Mesenteric fat pad (tissue), 1 donor: ENCODE results near the gene NEU2. TPM values are rescaled to one million over a fixed set of nuclear protein-coding genes. Genes with fewer than 3 reads are reported as not detected.

Experiments used
- DNase-seq: peaks from one replicate; pipeline ENCODE4 v3.0.0-alpha.2; 2020; ENCODE audit warnings: low spot score
- total RNA-seq: library from RNA; stranded (reverse); fragmentation: NEBNext Ultra II Directional; extraction: Animal tissue kit (Norgen Biotek cat#: 25700); gene quantifications from one replicate; pipeline ENCODE4 v1.2.1, GENCODE V29; 2021
- donor health status: DM: yes; HTN: yes; CAD: no.

The NEU2 gene
- total RNA-seq, 1 donor from 2014 or later = not detected

DNA sequence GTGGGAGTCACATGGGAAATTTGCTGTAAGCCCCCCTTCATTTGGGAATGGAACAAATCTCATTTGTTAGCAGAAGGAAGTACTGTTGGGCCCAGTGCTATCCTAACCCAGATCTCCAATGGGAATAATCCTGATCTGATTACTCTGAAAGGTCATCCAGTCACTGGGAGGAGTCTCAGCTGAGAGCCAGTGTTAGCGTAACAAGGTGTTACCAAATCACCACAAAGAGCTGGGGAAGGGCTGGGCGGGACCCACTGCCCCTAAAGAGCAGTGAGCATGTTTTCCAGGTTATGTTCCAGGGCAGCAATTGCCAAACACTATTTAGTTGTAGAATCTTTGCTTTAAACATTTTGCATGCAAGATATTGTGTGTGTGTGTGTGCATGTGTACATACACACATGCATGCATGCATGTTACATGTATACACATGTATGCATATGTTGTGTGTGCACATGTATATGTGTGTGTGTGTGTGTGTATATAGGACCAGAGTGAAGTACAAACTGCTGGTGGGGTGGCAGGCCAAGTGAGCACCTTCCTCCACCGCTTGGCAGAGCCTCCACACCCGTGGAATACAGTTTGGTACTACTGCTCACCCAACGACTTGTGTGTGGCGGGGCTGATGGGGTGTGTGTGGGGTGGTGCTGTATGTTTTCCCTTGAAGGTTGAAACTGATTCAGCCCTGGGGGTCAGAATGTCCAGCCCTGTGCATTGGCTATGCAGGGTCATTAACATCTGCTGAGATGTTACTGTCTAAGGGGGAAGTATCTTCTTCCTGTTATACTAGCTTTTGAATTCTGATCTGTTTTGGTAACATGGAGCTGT lies 42.9 kb downstream of the NEU2 start:
- peak; percentile 69 for DNase-seq

DNA sequence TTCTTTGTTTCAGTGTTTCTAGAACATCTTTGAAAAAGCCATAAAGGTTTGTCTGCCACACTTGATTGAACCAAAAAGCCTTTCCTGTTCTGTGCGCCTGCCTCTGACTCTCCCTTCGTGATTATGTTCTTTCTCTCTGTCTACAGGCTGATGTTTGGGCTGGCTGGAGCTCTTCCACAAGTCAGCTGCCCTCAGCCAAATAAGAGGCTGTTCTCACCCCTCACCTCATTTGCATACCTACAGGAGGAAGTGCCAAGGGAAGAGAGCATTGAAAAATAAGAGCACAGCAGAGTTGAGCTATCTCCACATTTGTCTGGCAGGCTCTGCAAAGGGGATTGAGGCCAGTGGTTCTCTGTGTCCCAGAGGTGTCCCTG lies 43.5 kb downstream of the NEU2 start:
- no peak for DNase-seq

DNA sequence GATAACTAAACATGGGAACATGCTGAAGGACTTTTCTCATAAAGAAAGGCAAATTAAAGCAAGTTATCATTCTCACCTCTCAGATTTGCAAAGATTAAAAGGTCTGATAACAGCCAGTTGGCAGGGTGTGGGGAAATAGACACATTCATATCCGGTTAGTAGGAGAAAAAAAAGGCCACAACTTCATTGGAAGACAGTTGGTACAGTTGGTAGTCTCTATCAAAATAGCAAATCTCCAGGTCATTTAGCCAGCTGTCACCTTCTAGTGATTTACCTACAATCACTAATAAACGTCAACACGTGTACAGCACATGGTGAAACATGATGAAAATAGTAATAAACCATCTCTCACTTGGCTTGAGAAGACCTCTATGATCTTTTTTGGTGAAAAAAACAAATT lies 44.3 kb downstream of the NEU2 start:
- DNase-seq = no peak

DNA sequence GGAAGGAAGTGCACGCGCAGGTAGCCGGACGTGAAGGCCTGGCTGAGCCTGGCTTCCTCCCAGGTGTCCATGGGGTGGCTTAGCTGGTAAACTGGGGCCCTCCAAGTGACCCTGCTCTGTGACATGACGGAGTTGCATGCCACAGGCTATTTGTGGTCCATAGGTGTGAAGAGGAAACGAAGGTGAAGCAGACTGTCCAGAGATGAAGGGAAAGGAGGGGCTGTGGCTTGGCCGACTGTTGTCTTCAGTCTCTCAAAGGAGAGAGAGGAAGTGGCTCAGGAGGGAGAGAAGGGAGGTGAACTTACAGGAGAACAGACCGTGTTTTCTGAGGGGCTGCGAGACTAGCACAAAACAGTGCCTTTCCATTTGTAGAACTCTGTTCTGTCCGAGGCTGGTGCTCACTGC lies 47.0 kb downstream of the NEU2 start:
- peak; percentile 45 for DNase-seq

DNA sequence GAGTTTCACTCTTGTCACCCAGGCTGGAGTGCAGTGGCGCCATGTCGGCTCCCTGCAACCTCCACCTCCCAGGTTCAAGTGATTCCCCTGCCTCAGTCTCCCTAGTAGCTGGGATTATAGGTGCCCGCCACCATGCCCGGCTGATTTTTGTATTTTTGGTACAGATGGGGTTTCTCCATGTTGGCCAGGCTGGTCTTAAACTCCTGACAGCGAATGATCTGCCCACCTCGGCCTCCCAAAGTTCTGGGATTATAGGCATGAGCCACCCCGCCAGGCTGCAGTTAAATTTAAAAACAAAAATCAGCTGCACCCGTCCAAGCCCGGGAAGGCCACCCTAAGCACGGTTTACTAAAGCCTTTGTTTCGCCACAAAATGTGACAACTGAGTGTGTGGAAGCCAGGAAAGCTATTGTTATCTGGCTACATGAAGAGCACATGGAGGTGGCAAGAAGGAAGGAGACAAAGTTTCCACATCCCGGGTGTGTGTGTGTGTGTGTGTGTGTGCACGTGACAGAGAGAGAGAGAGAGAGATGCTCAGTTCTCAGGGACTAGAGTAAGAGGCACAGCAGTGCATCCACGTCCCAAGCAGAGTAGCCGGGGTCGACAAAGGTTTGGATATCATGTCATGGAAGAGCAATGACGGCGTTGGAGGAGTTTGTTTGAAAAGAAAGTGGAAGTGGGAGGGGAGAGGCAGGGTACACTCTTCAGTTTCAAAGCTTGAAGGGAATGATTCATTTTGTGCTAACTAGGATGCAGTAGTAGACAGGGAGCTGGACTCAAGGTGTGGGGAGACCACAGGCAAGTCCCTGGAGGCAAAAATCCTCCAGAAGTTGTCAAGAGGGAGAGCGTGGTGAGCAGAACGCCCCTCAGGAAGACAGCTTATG lies 47.7 kb downstream of the NEU2 start:
- DNase-seq = peak; percentile 57

- peak; percentile 73 for DNase-seq
Measured at GRCh38 chr2:233080836-233081229, 48.4 kb downstream of the NEU2 start.

- DNase-seq = peak; percentile 51
Measured at GRCh38 chr2:233081232-233081730, 48.8 kb downstream of the NEU2 start.

- DNase-seq = peak; percentile 62
Measured at GRCh38 chr2:233081731-233082221, 49.3 kb downstream of the NEU2 start.

DNA sequence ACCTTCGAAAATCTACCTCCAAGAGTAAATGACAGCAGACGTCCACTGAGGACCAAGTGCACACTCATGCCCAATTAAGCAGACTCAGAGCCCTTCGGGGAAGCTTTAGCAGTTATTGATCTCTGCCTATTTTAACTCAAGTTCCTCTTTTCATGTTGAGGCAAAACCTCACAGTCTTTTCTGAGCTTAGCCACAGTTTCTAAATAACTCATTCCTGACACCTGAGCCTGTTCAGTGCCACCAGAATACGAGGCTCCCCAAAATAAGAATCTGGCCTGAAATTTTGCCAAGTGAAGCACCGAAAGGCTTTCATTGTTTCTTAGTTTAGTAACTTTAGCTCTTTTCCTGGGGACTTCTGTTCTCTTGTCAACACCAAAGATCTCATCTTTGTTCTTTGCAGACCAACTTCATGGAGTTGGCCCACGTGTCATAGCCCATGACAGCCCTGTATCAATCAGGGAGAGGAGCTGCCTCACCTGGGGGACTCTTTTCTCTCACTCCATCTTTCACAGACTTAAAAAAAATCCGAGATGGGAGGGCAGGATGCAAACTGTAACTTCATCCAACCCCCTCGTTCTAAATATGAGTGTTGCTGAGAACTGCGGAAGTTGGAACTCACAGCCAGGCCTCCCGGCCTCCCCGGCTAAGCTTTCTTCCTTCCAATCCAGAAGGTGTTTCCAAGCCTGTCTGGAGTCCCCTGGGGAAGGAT lies 49.9 kb downstream of the NEU2 start:
- peak; percentile 51 for DNase-seq

DNA sequence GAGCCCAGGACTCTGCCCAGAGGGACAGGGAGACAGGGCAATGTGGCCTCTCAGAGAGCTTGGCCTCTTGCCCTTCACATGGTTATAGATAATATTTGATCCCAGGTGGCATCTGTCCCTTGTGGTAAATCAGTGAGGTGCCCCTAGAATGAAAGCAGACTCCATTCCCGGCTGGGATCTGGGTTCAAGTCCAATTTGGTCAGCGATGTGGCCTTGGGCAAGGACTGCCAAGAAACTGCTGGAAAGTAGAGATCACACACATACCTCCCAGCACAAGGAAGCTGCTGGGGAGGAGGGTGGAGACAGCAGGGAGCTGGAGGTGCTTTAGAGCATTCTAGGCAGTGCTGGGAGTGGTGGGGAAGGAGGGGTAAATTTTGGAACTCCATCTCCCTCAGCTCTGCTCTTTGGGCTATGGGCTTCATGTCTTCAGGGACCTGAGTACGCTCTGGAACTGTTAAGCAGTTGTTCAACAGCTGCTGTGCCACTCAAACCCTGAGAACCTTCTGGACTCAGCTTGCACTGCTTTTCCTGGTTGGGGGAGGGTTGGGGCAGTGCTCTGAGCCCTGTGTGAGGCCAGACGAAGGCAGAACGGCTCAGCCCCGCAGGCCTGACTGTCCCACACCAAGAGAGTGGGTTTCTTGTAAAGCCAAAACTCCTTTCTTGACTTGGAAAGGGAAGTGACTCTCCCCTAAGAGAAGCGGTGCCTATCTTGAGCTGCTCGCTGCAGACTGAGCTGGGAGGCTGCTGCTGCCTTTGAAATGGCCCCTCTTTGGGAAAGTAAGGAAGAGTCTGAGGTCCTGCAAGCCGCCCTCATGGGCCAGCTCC lies 50.7 kb downstream of the NEU2 start:
- DNase-seq = peak; percentile 81

DNA sequence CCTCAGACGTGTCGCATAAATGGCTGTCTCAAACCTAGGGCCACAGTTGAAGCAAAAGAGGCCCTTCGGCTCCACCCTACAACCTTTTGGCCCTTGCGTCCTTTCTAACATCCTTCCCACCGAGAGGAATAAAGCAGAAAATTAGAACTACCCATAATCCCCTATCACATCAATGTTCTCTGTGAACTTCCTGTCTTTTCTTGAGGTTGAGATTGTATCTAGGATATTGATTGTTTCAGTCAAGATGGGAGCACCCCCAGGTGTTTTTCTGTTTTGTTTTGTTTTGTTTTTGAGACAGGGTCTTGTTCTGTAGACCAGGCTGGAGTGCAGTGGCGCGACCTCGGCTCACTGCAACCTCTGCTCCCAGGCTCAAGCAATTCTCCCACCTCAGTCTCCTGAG lies 51.3 kb downstream of the NEU2 start:
- no peak for DNase-seq

GRCh38 chr2:233084488-233084887 lies 52.0 kb downstream of the NEU2 start:
- peak; percentile 88 for DNase-seq

Other genes starting within 250 kb of the NEU2 start
- 0.64 TPM for gene SNORC, start 162.4 kb upstream of the NEU2 start, total RNA-seq
- 0.35 TPM for gene NGEF, start 19.4 kb upstream of the NEU2 start, total RNA-seq
- gene INPP5D, start 27.7 kb downstream of the NEU2 start, total RNA-seq = 28.8 TPM
- gene ATG16L1, start 219.0 kb downstream of the NEU2 start, total RNA-seq = 20.5 TPM